ENCODE results near the gene IL12RB2.

Gene IL12RB2

DNA sequence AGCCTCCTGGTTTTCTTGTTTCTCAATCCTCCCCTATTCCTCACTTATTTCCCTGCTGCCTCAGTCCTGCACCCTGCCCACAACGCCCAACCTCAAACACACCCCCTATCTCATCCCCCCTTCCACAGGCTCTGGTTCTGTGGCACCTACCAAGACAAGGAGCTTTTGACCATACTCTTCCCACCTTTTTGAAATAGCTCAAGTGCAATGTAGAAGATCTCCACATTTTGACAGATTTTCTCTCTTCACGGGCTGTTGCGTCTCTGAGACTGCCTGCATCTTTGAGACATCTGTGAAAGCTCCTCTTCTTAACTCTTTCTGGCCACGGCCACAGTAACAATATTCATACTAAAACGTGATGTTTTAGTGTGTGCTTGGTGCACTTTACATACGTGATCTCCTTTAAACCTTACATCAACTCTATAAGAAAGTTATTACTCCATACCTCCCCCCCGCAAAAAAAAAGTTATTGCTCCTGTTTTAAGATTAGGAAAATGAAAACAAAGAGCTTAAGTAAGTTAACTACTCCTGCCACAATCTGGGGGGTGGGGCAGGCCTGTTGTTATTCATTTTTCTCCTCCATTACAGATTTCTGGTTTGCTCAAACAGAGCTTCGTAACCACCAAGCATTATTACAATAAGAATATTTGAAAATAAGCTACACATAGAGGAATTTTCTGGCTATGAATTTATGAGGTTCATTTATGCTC is 124.4 kb downstream of the IL12RB2 start (continued):
- TF ChIP-seq ZNF791 (tag by site-specific recombination; IDR thresholded peaks at IDR 0.05) (no peak), ZNF394 (tag by site-specific recombination; IDR thresholded peaks at IDR 0.05; ENCODE audit: borderline replicate concordance) (no peak), ZNF37A (tag by site-specific recombination; IDR thresholded peaks at IDR 0.05) (no peak), ZNF747 (tag by site-specific recombination; IDR thresholded peaks at IDR 0.05) (no peak), OVOL3 (tag by site-specific recombination; IDR thresholded peaks at IDR 0.05) (no peak), ZNF792 (tag by site-specific recombination; IDR thresholded peaks at IDR 0.05) (no peak), ZNF223 (tag by site-specific recombination; IDR thresholded peaks at IDR 0.05) (no peak), ZNF561 (tag by site-specific recombination; IDR thresholded peaks at IDR 0.05; ENCODE audit: borderline replicate concordance) (no peak), ZNF311 (tag by site-specific recombination; IDR thresholded peaks at IDR 0.05; ENCODE audit: borderline replicate concordance) (no peak), IKZF3 (tag by site-specific recombination; IDR thresholded peaks at IDR 0.05) (no peak), ZNF24 (tag by site-specific recombination; IDR thresholded peaks at IDR 0.05) (peak; percentile 23; the same call in 1 of the 2 replicates), ZNF596 (tag by site-specific recombination; IDR thresholded peaks at IDR 0.05) (no peak), ZNF146 (tag by site-specific recombination; IDR thresholded peaks at IDR 0.05) (no peak), ZBTB21 (tag by site-specific recombination; IDR thresholded peaks at IDR 0.05) (no peak), ZNF555 (tag by site-specific recombination; conservative IDR thresholded peaks at IDR 0.05) (no peak), SCRT2 (tag by site-specific recombination; IDR thresholded peaks at IDR 0.05) (peak; percentile 50), ZFHX2 (tag by site-specific recombination; conservative IDR thresholded peaks at IDR 0.05) (0 out of 2 replicates have a peak, but pooled peaks have one; percentile 29), ZNF707 (tag by site-specific recombination; IDR thresholded peaks at IDR 0.05) (no peak), ZNF785 (tag by site-specific recombination; IDR thresholded peaks at IDR 0.05) (no peak), ZNF776 (tag by site-specific recombination; IDR thresholded peaks at IDR 0.05; ENCODE audit: borderline replicate concordance) (no peak), ZNF610 (tag by site-specific recombination; IDR thresholded peaks at IDR 0.05; ENCODE audit: borderline replicate concordance) (no peak), ZFP37 (tag by site-specific recombination; IDR thresholded peaks at IDR 0.05) (no peak), ZBTB6 (tag by site-specific recombination; IDR thresholded peaks at IDR 0.05) (no peak), ZNF335 (tag by site-specific recombination; conservative IDR thresholded peaks at IDR 0.05) (peak; percentile 84), KLF1 (tag by site-specific recombination; IDR thresholded peaks at IDR 0.05) (peak; percentile 17; the same call in 1 of the 2 replicates), ZNF704 (tag by site-specific recombination; IDR thresholded peaks at IDR 0.05) (no peak), ZSCAN23 (tag by site-specific recombination; IDR thresholded peaks at IDR 0.05) (no peak), GLI4 (tag by site-specific recombination; IDR thresholded peaks at IDR 0.05) (no peak), ZNF132 (tag by site-specific recombination; IDR thresholded peaks at IDR 0.05; ENCODE audit: borderline replicate concordance) (no peak), ZXDB (tag by site-specific recombination; IDR thresholded peaks at IDR 0.05) (no peak), ZNF121 (tag by site-specific recombination; IDR thresholded peaks at IDR 0.05) (no peak), ZNF175 (tag by site-specific recombination; IDR thresholded peaks at IDR 0.05) (no peak), ZNF624 (tag by site-specific recombination; IDR thresholded peaks at IDR 0.05) (no peak), ELK4 (IDR thresholded peaks at IDR 0.05; ENCODE audit: borderline replicate concordance, low read depth, low read length) (no peak)
- TF ChIP-seq, protein P1, sequence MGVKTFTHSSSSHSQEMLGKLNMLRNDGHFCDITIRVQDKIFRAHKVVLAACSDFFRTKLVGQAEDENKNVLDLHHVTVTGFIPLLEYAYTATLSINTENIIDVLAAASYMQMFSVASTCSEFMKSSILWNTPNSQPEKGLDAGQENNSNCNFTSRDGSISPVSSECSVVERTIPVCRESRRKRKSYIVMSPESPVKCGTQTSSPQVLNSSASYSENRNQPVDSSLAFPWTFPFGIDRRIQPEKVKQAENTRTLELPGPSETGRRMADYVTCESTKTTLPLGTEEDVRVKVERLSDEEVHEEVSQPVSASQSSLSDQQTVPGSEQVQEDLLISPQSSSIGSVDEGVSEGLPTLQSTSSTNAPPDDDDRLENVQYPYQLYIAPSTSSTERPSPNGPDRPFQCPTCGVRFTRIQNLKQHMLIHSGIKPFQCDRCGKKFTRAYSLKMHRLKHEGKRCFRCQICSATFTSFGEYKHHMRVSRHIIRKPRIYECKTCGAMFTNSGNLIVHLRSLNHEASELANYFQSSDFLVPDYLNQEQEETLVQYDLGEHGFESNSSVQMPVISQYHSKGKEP (tag by site-specific recombination; IDR thresholded peaks at IDR 0.05) = no peak
- TF ChIP-seq, protein P2, sequence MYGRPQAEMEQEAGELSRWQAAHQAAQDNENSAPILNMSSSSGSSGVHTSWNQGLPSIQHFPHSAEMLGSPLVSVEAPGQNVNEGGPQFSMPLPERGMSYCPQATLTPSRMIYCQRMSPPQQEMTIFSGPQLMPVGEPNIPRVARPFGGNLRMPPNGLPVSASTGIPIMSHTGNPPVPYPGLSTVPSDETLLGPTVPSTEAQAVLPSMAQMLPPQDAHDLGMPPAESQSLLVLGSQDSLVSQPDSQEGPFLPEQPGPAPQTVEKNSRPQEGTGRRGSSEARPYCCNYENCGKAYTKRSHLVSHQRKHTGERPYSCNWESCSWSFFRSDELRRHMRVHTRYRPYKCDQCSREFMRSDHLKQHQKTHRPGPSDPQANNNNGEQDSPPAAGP (tag by site-specific recombination; IDR thresholded peaks at IDR 0.05) = no peak

Measured in HEK293 (cell line).